ENCODE data around the gene SLC35E1.

The SLC35E1 gene

DNA sequence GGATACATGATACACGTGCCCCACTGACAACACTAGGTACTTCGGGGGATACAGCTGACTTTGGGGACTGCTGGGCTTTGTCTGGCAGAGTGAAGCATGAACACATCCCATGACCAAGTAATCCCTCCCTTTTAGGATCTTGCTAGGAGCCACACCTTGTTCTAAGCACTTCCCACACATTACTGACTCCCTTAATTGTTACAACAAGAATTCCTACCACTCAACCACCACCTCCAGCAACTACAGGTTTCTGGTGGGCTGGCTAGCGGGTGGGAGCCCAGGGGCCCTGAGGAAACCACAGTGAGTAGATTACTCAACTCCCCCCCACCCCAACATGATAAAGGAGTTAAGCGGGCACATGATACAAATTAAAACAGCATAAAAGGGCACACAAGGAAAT is 7.2 kb upstream of the SLC35E1 start:
- no peak for TF ChIP-seq ZFX (IDR thresholded peaks at IDR 0.05)
- TF ChIP-seq, protein P1, sequence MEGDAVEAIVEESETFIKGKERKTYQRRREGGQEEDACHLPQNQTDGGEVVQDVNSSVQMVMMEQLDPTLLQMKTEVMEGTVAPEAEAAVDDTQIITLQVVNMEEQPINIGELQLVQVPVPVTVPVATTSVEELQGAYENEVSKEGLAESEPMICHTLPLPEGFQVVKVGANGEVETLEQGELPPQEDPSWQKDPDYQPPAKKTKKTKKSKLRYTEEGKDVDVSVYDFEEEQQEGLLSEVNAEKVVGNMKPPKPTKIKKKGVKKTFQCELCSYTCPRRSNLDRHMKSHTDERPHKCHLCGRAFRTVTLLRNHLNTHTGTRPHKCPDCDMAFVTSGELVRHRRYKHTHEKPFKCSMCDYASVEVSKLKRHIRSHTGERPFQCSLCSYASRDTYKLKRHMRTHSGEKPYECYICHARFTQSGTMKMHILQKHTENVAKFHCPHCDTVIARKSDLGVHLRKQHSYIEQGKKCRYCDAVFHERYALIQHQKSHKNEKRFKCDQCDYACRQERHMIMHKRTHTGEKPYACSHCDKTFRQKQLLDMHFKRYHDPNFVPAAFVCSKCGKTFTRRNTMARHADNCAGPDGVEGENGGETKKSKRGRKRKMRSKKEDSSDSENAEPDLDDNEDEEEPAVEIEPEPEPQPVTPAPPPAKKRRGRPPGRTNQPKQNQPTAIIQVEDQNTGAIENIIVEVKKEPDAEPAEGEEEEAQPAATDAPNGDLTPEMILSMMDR (conservative IDR thresholded peaks at IDR 0.05): no peak
- no peak overlapping the region for H3K27ac ChIP-seq

DNA sequence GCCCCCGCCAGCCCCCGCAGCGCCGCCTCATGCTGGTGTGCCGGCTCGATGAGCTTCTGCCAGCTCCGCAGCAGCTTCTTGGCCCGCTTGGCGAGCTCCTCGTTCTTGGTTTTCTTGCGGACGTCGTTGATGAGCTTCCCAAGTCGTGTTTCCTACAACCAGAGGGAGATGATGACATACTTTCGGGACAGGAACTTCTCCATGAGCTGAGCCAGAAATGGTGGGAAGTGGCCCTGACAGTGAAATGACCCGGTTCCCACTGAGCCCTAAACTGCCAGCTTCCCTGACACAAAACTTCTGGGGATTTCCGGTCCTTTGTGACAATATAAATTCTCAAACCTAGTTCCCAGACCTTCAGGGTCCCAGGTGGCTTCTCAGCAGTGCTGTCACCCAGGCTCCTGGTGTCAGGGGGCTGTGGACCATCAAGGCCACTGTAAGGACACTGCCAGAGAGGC is 5.3 kb upstream of the SLC35E1 start:
- TF ChIP-seq, protein P1 (conservative IDR thresholded peaks at IDR 0.05): no peak
- TF ChIP-seq ZFX (IDR thresholded peaks at IDR 0.05): no peak

DNA sequence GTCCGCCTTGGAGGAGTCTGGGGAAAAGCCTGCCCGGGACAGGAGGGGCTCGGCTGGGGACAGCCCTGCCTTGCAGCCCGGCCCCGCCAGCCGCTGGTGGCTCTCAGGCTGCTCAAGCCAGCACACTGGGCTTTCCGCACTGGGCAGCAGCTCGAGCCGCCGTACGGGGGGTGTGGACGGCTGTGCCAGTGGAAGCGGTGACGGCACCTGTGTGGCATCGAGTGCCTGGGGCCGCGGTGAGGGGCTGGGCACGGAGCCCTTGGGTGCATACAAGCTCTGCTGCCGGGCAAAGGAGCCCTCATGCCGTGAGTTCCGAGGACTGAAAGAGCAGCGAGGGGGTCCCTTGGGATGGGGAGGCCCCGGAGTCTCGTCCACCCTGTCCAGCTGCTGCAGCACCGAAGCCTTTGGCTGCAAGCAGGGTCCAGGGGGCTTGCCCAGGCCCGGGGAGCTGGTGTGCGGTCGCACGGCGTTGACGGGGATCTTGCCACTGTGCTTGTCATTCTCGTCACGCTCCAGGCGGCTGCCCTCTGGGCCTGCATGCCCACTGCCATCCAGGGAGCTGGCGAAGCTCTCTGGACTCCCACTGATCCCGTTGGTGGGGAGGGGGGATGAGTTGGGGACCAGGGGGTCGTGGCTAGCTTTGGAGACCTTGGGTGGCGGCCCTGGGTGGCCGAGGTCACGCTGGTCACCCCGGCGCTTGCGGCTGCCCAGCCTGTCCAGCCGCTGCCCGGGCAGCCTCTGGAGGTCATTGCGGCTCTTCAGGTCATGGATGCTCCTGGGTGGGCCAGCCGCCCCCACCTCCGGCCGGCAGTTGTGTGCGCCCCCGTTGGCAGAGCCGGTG is 4.7 kb upstream of the SLC35E1 start:
- TF ChIP-seq ZFX (IDR thresholded peaks at IDR 0.05): no peak
- TF ChIP-seq, protein P1 (conservative IDR thresholded peaks at IDR 0.05): no peak
- no peak overlapping the region for H3K27ac ChIP-seq

More for the DNA sequence above, 5.3 kb upstream of the SLC35E1 start:
- H3K27ac ChIP-seq: no peak overlapping the region

DNA sequence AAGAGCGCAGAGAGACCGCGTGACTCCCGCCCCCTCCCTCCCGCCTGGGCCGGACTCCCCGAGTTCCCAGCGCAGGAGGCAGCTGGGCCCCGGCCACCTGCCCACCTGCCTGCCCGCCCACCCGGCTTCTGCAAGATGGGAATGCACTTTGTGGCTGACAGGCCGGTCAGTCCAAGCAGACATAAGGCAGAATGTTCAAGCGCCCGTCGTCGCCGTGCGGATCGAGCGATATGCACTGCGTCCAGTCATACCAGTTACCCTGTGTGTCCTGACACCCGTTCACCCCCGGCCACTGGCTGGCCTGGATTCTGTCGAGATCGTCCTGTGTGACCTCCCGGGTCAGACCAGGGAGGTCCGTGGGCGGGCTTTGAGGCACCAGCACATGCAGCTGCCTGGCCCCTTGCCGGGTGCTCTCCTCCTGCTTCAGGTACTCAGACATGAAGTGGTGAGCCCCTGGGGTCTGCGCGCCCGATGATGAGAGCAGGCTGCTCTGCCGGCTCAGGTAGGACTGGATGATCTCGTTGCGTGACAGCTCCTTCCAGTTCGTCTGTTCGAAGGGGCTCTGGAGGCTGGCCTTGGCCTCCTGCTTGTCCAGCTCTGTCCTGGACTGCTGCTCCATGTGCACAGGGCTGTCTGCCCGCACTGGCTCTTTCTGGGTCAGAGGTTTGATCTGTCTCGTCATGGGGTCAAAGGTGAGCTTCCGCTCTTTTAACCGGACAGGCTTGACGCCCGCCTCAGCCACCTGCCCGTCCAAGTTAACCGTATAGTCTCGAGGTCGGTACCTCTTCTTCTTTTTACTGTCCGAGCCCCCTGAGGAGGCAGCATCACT is 3.9 kb upstream of the SLC35E1 start:
- no peak overlapping the region for H3K27ac ChIP-seq

DNA sequence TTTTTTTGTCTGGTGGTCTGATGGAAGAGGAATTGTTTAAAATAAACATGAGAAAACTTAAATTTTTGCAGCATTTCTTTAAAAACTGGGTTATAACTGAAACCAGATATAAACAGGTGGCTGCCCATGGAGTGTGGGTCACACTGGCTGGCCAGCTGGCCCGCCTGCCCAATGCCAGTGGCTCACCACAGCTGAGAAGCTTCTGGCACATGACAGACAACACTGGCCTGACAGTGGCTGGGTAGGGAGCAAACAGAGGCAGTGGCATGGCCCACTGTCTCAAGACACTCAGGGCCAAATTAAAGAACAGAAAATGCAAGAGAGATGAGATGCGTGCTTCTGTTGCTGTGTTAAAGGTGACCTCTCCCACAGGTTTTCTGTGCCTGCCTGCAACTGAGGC is 3.1 kb upstream of the SLC35E1 start:
- TF ChIP-seq, protein P1 (conservative IDR thresholded peaks at IDR 0.05): no peak
- no peak for TF ChIP-seq ZFX (IDR thresholded peaks at IDR 0.05)
- H3K27ac ChIP-seq: no peak overlapping the region

More for the DNA sequence above, 3.9 kb upstream of the SLC35E1 start:
- TF ChIP-seq ZFX (IDR thresholded peaks at IDR 0.05): no peak
- TF ChIP-seq, protein P1 (conservative IDR thresholded peaks at IDR 0.05): no peak

DNA sequence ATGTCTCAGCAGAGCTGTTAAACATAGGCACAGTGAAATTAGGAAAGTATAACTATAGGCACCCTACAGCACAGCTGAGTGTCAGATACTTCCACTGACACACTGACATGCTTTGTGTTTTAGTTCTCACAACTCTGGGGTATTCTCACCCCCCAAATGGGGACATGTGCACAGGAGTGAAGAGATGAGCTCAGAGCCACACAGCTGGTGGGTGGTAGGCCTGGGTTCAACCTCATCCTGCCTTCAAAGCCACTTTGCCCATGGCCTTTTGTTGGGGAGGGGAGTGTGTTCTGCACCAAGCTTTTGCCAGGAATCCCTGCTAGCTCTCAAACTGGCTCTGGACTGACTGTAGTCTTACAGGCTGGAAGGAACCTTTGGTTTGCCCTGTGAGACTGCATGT is 1.7 kb upstream of the SLC35E1 start:
- TF ChIP-seq ZFX (IDR thresholded peaks at IDR 0.05): no peak
- TF ChIP-seq, protein P1 (conservative IDR thresholded peaks at IDR 0.05): no peak
- peak overlapping the region; percentile 91; the same call in 1 of the 2 replicates for H3K27ac ChIP-seq

DNA sequence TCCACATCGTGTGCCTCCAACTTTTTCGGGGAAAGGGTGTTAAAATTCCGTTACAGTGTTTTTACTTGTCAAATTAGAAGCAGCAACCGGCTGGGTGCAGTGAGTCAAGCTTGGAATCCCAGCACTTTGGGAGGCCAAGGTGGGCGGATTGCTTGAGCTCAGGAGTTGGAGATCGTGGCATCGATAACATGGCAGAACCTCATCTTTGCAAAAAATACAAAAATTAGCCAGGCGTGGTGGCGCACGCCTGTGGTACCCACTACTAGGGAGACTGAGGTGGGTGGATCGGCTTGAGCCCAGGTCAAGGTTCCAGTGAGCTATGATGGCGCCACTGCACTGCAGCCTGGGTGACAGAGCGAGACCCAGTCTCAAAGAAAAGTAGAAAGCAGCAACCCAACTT is 1.1 kb upstream of the SLC35E1 start:
- peak overlapping the region; percentile 91 for H3K27ac ChIP-seq
- no peak for TF ChIP-seq ZFX (IDR thresholded peaks at IDR 0.05)
- TF ChIP-seq, protein P1 (conservative IDR thresholded peaks at IDR 0.05): no peak

All from C4-2B (cell line).